HCT116 (cell line): ENCODE measurements around the gene MYZAP.

Source experiments
- CBX3 ChIP-seq: IDR thresholded peaks from 2 replicates; pipeline ENCODE4 v1.6.1; 2012; ENCODE audit warnings: low read depth
- EZH2 ChIP-seq: fragments of 200-600 bp; sonication (generic); IDR thresholded peaks from 2 replicates; pipeline ENCODE4 v1.6.1; 2017; ENCODE audit warnings: antibody characterized with exemption, mixed run types
- SP1 ChIP-seq: IDR thresholded peaks from 2 replicates; pipeline ENCODE4 v1.6.1; 2012; ENCODE audit warnings: low read depth
- TF ChIP-seq, protein P1 (sequence below), 3 experiments: fragments of 200-600 bp in 1 of 3; sonication (generic) in 1 of 3; IDR thresholded peaks in 2 of 3; conservative IDR thresholded peaks in 1 of 3; 2 replicates each; pipeline ENCODE4 v1.5.1; 2012 to 2017; ENCODE audit warnings: low read depth in 2 of 3, low read length in 2 of 3, antibody characterized with exemption in 1 of 3, borderline replicate concordance in 1 of 3, control low read depth in 1 of 3, mild to moderate bottlenecking in 1 of 3, mixed read lengths in 1 of 3, mixed run types in 1 of 3, moderate library complexity in 1 of 3; ENCODE audit not compliant: insufficient read depth in 1 of 3

DNA sequence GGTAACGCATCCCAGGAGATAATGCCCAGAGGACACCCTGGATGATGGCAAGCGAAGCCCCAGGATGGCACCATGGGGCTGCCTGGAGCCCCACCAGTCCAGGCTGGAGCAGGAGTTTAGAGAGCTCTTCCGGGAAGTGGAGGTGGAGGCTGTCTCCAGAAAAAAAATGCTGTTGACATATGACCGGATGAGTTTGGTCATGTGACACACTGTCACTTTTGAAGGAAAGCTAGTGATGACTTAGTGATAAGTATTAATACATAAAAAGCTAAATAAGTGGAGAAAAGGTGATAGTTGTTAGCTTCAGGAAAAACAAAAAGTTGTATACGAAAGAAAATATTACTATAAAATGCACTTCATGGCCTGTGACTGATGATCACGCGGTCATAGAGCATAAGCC is 20.0 kb upstream of the MYZAP start:
- TF ChIP-seq, protein P1, sequence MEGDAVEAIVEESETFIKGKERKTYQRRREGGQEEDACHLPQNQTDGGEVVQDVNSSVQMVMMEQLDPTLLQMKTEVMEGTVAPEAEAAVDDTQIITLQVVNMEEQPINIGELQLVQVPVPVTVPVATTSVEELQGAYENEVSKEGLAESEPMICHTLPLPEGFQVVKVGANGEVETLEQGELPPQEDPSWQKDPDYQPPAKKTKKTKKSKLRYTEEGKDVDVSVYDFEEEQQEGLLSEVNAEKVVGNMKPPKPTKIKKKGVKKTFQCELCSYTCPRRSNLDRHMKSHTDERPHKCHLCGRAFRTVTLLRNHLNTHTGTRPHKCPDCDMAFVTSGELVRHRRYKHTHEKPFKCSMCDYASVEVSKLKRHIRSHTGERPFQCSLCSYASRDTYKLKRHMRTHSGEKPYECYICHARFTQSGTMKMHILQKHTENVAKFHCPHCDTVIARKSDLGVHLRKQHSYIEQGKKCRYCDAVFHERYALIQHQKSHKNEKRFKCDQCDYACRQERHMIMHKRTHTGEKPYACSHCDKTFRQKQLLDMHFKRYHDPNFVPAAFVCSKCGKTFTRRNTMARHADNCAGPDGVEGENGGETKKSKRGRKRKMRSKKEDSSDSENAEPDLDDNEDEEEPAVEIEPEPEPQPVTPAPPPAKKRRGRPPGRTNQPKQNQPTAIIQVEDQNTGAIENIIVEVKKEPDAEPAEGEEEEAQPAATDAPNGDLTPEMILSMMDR (IDR thresholded peaks at IDR 0.05 in 2 of 3, conservative IDR thresholded peaks at IDR 0.05 in 1 of 3; ENCODE audit: borderline replicate concordance in 1 of 3, insufficient read depth in 1 of 3, low read depth in 2 of 3, low read length in 2 of 3): no peak
- no peak for TF ChIP-seq EZH2
- TF ChIP-seq SP1: no peak
- no peak for TF ChIP-seq CBX3
